OCI-M2 (cell line): ENCODE results near the gene BTBD18.
A peak's percentile ranks its signal among the peaks of the same experiment; 100 is the strongest.
"Not testable (repeated sequence)": the region's sequence is repeated elsewhere in the genome, so short reads cannot be mapped to it uniquely, and the experiment has no call there.

Experiments used
- DNase-seq: peaks from one replicate; lab custom pipeline; 2025; ENCODE audit not compliant: unreplicated experiment; lab: John Stamatoyannopoulos, UW

The BTBD18 gene

DNA sequence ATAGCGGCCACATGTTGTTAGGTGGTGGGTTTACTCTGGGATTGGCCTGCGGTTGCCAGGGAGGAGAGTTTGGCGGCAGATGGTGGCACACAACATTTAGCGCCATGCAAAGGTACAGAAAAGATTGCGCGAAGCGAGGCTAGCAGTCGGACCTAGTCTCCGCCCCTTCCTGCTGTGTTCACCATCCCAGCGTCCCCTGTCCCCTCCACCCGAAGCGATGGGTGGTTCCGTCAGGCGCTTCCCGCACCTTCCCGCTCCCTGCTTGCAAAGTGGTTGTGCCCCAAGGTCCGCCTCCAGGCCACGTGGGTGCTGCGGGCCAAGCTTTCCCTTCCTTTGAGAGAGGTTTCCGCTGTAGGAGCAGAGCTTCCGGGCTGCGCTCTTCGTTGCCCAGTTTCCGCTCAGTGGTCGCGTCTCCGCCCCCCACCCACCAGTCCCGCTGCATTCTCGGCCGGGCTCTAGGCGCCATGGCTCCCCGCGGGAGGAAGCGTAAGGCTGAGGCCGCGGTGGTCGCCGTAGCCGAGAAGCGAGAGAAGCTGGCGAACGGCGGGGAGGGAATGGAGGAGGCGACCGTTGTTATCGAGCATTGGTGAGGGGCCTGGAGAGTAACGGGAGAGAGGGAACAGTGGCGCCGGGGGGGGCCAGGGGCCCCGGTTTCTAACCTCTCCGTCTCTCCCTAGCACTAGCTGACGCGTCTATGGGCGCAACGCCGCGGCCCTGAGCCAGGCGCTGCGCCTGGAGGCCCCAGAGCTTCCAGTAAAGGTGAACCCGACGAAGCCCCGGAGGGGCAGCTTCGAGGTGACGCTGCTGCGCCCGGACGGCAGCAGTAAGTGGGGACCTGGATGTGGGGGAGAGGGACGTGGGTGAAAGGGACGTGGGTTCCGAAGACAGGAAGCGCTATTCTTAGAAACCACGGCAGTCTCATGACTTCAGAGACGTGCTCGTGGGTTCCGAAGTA lies 10.2 kb downstream of the BTBD18 start, which contains the start of gene SELENOH:
TSS of gene SELENOH (plus strand) at position 360 of the 955 bp plus-strand sequence. CDS start at position 465, 105 bp downstream.
- peak; percentile 76 for DNase-seq

DNA sequence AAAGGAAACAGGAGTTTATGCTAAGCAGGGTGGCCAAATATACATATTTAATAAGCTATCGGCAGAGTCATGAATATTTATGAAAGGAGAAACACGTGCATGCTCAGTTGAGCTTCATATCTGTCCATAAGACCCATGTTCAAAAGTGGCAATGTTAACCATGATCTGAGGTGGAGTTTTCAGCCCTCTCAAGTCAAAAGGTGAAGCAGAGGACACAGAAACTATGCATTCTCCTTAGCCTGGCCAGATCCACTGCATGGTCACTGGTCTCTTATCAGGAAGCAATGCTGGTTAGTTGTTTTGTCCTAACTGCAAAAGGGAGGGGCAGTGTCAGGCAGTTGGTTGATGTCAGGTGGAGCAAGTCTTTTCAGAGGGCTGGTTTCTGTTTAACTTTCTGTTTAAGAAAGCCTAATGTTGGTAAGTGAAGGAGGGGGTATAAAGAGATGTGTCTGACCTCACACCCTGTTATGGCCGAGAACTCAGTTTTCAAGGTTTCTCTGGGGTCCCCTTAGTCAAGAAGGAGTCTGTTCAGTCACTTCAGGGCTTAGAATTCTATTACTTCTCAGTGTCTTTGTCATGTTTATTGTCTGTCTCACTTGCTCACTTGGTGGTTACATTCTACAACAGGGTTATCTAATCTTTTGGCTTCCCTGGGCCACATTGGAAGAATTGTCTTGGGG lies 15.9 kb downstream of the BTBD18 start:
- no peak for DNase-seq

DNA sequence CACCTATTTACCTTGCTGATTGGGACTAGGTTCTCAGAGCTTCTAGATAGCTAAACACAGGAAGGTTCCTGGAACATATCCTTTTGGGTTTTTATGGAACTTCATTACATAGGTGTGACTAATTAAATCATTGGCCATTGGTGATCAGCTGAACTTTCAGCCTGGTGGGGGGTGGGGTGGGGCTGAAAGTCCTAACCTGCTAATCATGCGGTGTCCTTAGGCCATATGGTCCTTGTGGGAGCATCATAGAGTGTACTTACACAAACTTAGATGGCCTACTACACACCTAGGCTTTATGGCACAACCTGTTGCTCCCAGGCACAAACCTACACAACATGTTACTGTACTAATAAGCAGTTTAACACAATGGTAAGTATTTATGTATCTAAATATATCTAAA lies 19.0 kb downstream of the BTBD18 start:
- DNase-seq: no peak

DNA sequence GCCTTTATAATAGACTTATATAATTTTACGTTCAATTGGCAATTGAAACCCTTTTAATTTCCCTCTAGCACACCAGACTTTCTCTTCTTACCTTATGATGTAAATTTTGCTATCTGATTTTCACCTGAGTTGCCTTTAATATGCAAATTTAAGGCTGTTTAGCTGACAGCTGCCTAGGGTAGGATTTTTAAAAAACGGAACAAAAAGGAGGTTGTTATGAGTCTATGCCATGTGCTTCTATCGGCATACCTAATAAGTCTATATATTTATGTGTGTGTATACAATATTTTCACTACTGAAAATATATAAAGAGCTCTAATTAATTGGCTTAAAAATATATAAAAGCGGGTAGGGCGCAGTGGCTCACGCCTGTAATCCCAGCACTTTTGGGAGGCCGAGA lies 22.1 kb downstream of the BTBD18 start:
- no peak for DNase-seq

DNA sequence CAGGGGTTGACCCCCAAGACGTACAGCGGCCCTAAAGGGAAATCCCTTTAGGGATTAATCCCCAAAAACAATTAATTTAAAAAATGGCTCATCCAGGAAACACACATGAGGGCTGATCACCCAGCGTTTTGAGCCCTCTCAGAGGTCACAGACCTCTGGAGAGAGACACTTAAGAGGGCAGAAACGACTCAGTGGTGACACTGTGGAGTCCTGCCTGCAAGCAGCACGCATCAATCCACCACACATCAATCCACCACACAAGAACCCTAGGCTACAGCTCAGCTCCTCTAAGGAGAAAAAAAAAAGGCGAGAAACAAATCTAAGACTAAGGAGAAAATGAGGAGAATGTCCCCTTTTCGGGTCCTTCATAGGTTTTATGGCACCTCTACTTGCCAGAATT lies 22.8 kb downstream of the BTBD18 start:
- DNase-seq: no peak

DNA sequence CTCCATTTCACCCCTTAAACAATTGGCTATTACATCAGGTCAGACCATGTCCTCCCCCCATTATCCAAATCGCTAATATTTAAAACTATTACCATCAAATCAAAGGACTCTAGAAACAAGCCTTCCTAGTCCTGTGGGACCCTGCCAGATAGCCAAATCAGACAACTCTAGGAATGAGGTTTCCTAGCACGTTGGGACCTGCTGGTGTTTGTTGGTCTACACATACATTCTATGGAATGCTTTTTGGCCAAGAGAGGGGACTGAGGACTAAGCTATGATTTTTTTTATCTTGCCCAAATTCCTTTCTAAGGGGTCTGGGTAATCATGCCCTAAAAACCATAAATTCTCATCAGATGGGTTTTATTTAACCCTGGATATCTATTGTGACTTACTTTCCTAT lies 24.4 kb downstream of the BTBD18 start:
- DNase-seq: no peak

DNA sequence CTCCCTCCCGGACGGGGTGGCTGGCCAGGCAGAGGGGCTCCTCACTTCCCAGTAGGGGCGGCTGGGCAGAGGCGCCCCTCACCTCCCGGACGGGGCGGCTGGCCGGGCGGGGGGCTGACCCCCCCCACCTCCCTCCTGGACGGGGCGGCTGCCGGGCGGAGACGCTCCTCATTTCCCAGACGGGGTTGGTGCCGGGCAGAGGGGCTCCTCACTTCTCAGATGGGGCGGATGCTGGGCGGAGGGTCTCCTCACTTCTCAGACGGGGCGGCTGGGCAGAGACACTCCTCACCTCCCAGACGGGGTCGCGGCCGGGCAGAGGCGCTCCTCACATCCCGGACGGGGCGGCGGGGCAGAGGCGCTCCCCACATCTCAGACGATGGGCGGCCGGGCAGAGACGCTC lies 34.9 kb downstream of the BTBD18 start:
- DNase-seq: not testable (repeated sequence)

DNA sequence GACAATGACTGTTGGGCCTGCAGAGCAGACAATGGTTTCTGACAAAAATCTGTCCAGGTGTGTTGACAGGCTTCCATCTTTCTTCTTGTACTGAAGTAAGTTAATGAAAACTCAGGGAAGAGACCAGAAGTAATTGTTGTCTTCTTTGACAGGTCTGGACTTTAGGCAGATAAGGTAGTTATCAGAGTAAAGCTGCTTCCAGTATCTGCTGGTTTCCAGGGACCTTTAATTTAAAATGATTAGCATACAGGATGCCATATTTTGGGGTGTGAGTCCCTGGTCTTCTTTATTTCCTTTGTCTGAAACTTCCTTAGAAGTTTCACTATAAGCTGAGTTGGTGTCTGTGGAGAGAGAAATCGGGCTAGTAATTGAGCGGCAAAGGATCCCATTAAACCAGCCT lies 37.8 kb downstream of the BTBD18 start:
- DNase-seq: no peak

DNA sequence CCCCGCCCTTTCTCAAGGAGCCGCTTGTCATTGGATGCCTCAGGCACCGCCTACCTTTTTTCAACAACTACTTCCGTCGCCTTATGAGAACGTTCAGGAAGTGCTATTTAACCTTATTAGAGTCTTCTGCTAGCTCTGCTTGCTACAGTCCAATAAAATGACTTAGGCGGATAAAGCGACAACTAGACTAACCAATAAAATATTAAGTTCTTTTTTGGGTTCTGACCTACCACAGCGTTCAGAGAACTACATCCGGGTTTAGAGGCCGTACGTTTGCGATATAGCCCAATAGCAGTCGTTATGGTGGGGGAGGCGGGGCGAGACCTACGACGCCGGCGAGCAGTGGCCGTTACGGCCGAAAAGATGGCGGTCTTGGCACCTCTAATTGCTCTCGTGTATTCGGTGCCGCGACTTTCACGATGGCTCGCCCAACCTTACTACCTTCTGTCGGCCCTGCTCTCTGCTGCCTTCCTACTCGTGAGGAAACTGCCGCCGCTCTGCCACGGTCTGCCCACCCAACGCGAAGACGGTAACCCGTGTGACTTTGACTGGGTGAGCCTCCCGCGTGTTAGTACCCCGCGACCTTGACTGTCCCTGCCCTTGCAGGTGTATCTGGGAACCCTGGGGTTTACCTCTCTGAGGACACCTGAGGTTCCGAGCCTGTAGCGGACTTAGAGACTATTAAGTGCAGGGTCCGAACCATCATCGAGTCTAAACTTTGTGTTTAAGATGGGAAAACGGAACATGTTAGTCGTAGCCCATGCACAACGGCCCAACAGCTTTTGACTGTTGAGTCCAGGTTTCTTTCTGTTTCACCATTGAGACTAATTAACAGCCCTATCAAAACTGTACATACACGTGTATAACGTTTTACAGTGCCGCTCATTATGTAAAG lies 39.1 kb downstream of the BTBD18 start, which contains the start of gene TMX2:
TSS of gene TMX2 (plus strand) at position 338 of the 895 bp plus-strand sequence. CDS start at position 364, 26 bp downstream.
- DNase-seq: peak; percentile 86

DNA sequence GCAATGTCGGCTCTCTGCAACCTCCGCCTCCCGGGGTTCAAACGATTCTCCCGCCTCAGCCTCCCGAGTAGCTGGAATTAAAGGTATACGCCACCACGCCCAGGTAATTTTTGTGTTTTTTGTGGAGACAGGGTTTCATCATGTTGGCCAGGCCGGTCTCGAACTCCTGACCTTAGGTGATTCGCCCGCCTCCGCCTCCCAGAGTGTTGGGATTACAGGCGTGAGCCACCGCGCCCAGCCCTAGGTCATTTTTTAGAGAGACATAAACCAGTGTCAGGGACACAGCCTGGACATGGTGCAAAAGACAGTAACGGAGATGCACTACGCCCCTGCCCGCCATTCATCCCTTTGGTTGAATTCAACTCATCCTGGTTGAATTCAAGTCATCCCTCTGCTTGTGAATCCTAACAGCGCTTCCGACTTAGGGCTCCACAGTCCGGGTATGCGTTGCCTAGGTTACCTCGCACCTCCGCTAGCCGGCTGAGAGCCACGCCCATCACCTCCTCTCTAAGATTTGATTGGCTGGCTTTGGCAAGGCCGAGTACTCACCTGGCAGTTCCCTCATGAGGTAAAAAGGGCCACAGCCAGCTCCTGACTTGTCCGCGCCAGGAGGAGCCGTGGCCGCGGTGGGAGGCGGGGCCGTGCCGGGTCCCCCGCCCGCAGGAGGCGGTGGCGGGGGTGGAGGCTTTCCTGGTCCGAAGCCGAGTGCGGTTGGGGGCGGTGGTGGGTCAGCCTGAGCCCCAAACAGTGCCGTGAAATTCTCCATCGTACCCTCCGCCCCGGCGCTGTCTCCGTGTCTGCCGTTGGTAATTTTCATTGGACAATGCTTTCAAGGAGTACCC lies 40.0 kb downstream of the BTBD18 start, which contains the start of gene MED19:
TSS of gene MED19 (minus strand) at position 802 of the 842 bp plus-strand sequence. CDS start at position 766, 36 bp downstream.
- DNase-seq: no peak

DNA sequence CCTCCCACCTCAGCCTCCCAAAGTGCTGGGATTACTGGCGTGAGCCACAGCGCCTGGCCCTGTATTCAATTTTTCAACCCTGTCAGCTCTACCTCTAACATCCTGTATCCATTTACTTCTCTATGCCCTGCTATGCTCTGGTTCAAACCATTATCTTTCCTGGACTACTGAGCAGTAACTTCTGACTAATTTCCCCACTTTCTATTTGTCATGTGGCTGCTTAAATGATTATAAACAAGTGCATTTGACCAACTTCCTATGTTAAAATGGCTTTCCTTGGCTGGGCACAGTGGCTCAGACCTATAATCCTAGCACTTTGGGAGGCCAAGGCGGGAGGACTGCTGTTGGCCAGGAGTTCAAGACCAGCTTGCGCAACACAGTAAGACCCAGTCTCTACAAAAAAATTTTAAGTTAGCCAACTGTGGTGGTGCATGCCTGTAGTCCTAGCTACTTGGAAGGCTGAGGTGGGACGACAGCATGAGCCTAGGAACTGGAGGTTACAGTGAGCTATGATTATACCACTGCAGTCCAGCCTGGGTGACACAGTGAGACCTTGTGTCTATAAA lies 41.7 kb downstream of the BTBD18 start:
- DNase-seq: no peak

DNA sequence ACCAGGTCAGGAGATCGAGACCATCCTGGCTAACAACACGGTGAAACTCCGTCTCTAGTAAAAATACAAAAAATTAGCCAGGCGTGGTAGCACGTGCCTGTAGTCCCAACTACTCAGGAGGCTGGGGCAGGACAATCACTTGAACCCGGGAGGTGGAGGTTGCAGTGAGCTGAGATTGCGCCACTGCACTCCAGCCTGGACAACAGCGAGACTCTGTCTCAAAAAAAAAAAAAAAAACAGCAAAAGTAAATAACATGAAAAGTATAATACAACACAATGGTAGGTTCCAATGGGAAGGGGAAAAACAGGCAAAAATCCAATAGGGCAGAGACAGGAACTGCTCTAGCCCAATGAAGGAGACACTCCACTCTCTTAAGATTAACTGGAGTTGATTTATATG lies 46.2 kb downstream of the BTBD18 start:
- DNase-seq: not testable (repeated sequence)

DNA sequence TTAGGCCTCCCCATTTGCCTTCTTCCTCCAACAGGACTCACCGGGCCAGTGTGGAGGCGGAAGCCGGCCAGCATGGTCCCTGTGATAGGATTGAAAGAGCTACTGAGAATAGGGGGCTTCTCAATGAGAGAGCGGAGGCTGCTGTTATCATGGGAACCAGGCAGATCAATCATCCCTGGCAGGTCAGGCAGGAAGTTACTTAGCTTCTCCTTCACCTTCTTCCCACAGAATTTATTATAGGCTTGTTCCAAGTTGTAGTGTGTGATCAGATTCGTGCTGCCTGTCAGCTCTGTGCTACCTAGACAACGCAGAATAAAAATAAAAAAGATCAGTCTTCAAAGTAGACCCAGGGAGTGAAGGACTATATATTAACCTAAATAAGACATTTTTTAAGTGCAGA lies 46.7 kb downstream of the BTBD18 start:
- DNase-seq: no peak

DNA sequence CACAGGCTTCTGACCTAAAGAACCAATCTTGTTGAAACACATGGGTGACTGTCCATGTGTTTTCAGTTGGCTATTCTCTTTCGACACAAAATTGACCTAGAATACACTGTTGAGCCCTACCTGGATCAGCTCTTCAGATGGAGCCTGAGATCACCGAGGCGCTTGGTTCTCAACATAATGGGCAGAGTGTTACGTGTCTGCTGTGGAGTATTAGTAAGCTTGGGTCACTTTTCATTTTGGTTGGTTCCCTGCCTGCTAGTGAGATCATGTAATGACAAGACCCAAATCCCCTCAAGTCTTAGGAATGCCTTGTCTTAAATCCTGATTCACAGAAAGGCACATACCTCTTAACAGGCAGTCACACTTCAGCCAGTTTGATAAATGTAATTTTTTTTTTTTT lies 48.3 kb downstream of the BTBD18 start:
- no peak for DNase-seq

DNA sequence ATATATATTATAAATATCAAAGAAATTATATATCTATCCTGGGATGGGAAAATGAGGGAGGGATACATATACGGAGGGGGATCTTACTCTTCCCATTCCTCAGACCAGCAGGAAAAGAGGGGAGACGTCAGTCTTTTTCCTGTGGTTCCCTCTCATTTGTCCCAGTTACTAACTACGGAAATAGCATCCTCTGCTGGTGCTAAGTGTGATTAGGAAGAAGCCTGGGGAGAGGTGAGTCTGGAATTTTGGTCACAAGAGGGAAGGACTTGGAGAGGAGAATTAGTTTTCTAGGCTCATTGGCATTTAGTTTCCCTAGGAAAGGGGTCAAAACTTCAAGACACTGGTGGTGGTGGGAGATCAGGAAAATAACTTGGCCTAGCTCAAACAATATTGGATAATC lies 51.2 kb downstream of the BTBD18 start:
- no peak for DNase-seq

DNA sequence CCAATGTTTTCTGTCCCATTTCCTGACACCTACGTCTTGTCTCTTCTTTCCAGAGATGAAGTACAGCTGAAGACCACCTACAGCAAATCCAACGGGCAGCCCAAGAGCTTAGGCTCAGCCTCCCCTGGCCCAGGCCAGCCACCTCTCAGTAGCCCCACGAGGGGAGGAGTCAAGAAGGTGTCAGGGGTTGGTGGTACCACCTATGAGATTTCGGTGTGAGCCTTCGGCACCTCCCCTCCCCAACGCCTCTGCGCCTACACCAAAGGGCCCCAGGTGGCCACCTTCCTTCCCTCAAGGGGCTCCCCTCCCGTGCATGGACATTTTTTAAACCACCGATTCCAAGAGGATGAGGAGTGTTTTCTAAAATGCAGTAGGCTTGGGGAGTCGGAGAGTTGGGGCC lies 51.8 kb downstream of the BTBD18 start:
- DNase-seq: no peak

DNA sequence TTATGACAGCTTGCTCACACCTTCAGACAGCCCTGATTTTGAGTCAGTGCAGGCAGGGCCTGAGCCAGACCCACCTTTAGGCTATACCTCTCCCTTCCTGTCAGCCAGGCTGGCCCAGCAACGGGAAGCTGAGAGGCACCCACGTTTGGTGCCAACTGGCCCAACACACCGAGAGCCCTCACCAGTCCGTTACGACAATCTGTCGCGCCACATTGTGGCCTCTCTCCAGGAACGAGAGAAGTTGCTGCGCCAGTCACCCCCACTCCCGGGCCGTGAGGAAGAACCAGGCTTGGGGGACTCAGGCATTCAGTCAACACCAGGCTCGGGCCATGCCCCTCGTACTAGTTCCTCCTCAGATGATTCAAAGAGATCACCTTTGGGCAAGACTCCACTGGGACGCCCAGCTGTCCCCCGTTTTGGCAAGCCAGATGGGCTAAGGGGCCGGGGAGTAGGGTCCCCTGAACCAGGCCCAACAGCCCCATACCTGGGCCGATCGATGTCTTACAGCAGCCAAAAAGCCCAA lies 52.7 kb downstream of the BTBD18 start:
- no peak for DNase-seq
